GM12878 (cell line): ENCODE measurements around the gene PCDHA1. TPM values are rescaled to one million over a fixed set of nuclear protein-coding genes. Genes with fewer than 3 reads are reported as not detected.

Experiments used
- ATAC-seq: fragments of 200-7000 bp; cut with Tn5 transposase; 3 replicates; pipeline ENCODE4 v1.9.1; 2020; ENCODE audit warnings: mild to moderate bottlenecking, moderate library complexity
- BruUV-seq: library from RNA; stranded (reverse); fragments of 400-500 nt; replicated peaks from 2 replicates; lab custom pipeline; 2021; lab: Mats Ljungman, UMichigan
- CTCF ChIA-PET: fragments of 300-600 bp; sonication (Branson Sonifier 250); formaldehyde crosslinking; extraction: SDS; loops from one replicate; lab custom pipeline; 2021; ENCODE audit warnings: inconsistent platforms; lab: Yijun Ruan, JAX
- POLR2A ChIA-PET: fragments of 350-600 bp; formaldehyde crosslinking; extraction: SDS; loops from one replicate; lab custom pipeline; 2021; ENCODE audit warnings: inconsistent platforms; lab: Charles Lee
- RAD21 ChIA-PET: fragments of 300-600 bp; sonication (Branson Sonifier 250); formaldehyde crosslinking; loops from one replicate; lab custom pipeline; 2023; ENCODE audit warnings: antibody characterized with exemption; ENCODE audit not compliant: unreplicated experiment; lab: Charles Lee
- SMC1A ChIA-PET: fragments of 300-600 bp; sonication (Branson Sonifier 250); formaldehyde crosslinking; loops from one replicate; lab custom pipeline; 2023; ENCODE audit not compliant: unreplicated experiment, uncharacterized antibody; lab: Charles Lee
- DNase-seq: peaks from one replicate; pipeline ENCODE4 v3.0.0-alpha.2; 2011; ENCODE audit warnings: low read depth, low spot score
- FAIRE-seq: peaks from 3 replicates; lab custom pipeline; 2011; peaks lifted over from hg19 to GRCh38; lab: Jason Lieb, UNC
- H2AFZ ChIP-seq: 2 replicates; pipeline ENCODE4 v1.6.0; 2011; ENCODE audit warnings: low read depth, low read length, control low read depth; ENCODE audit not compliant: control insufficient read depth
- H3K27ac ChIP-seq: 2 replicates; pipeline ENCODE4 v1.5.1; 2011; ENCODE audit warnings: control low read depth; ENCODE audit not compliant: control insufficient read depth, insufficient read depth
- H3K27me3 ChIP-seq, 2 experiments: replicated peaks in 1 of 2; 2 replicates each; pipeline versions ENCODE4 v1.6.0 to v1.6.1; 2011; ENCODE audit warnings: low read length in 1 of 2; ENCODE audit not compliant: control insufficient read depth in 2 of 2, insufficient read depth in 2 of 2
- H3K36me3 ChIP-seq, 2 experiments: 2 replicates each; pipeline ENCODE4 v1.5.1; 2011; ENCODE audit warnings: low read length in 1 of 2; ENCODE audit not compliant: control insufficient read depth in 2 of 2, insufficient read depth in 2 of 2
- H3K4me1 ChIP-seq: 2 replicates; pipeline ENCODE4 v1.6.1; 2011; ENCODE audit warnings: mild to moderate bottlenecking, low read length, moderate library complexity, mixed read lengths; ENCODE audit not compliant: control insufficient read depth, insufficient read depth
- H3K4me2 ChIP-seq: 2 replicates; pipeline ENCODE4 v1.6.0; 2011; ENCODE audit warnings: control low read depth; ENCODE audit not compliant: control insufficient read depth, insufficient read depth
- H3K4me3 ChIP-seq: fragments of 200-600 bp; sonication (generic); 2 replicates; pipeline ENCODE4 v1.5.1; 2016
- H3K79me2 ChIP-seq: 2 replicates; pipeline ENCODE4 v1.6.0; 2011; ENCODE audit warnings: low read length; ENCODE audit not compliant: control insufficient read depth, insufficient read depth
- H3K9ac ChIP-seq: 2 replicates; pipeline ENCODE4 v1.8.0; 2011; ENCODE audit warnings: low read length, control low read depth, mixed read lengths; ENCODE audit not compliant: control insufficient read depth, insufficient read depth
- H3K9me3 ChIP-seq: replicated peaks from 3 replicates; pipeline ENCODE4 v1.5.1; 2011; ENCODE audit warnings: mild to moderate bottlenecking, low read length; ENCODE audit not compliant: control insufficient read depth, insufficient read depth
- H4K20me1 ChIP-seq: 2 replicates; pipeline ENCODE4 v1.6.0; 2011; ENCODE audit not compliant: control insufficient read depth, insufficient read depth
- BCL11A ChIP-seq: IDR thresholded peaks from 2 replicates; pipeline ENCODE4 v1.6.1; 2011; ENCODE audit warnings: low read depth, low read length
- BRCA1 ChIP-seq: IDR thresholded peaks from 2 replicates; pipeline ENCODE4 v1.6.1; 2011; ENCODE audit warnings: low read depth, low read length, improper control_type of control experiment
- CBX5 ChIP-seq: sonication (generic); IDR thresholded peaks from 2 replicates; pipeline ENCODE4 v1.6.1; 2016; ENCODE audit warnings: low read depth, moderate library complexity, mild to moderate bottlenecking, inconsistent platforms
- EED ChIP-seq: sonication (generic); IDR thresholded peaks from 2 replicates; pipeline ENCODE4 v1.6.1; 2016; ENCODE audit warnings: antibody characterized with exemption, low read depth
- JUND ChIP-seq: IDR thresholded peaks from 2 replicates; pipeline ENCODE4 v1.6.1; 2012; ENCODE audit warnings: low read depth, mild to moderate bottlenecking, low read length, improper control_type of control experiment, moderate library complexity
- MEF2A ChIP-seq: IDR thresholded peaks from 2 replicates; pipeline ENCODE4 v1.6.1; 2011; ENCODE audit warnings: low read depth, mild to moderate bottlenecking, low read length, moderate library complexity; ENCODE audit not compliant: insufficient read depth
- RAD51 ChIP-seq: fragments of 450-650 bp; IDR thresholded peaks from 2 replicates; pipeline ENCODE4 v1.6.1; 2016; ENCODE audit warnings: moderate library complexity, mild to moderate bottlenecking, inconsistent platforms
- SKIL ChIP-seq: fragments of 450-650 bp; IDR thresholded peaks from 2 replicates; pipeline ENCODE4 v1.6.1; 2017; ENCODE audit warnings: mild to moderate bottlenecking, low read depth, inconsistent platforms; ENCODE audit not compliant: poor library complexity, severe bottlenecking
- SP1 ChIP-seq: IDR thresholded peaks from one replicate; pipeline ENCODE4 v1.6.1; 2011; ENCODE audit warnings: low read depth, low read length
- ZNF384 ChIP-seq: IDR thresholded peaks from 2 replicates; pipeline ENCODE4 v1.6.1; 2012; ENCODE audit warnings: low read depth, mild to moderate bottlenecking, low read length, improper control_type of control experiment, borderline replicate concordance
- WGBS: methylation state at CpG from one replicate; pipeline ENCODE4 v1.1.6; 2016; ENCODE audit warnings: low lambda C conversion rate; ENCODE audit not compliant: insufficient replicate concordance, insufficient coverage; ENCODE audit errors: missing lambda C conversion rate; 5-methylcytosine and 5-hydroxymethylcytosine counted together
- in situ Hi-C: fragments of 300-500 bp; cut with MboI; formaldehyde crosslinking; loops from 9 replicates; pipeline ENCODE4 v1.14.3; 2018; ENCODE audit warnings: mixed read lengths
- intact Hi-C: fragments of 100-400 bp; cut with micrococcal nuclease; formaldehyde crosslinking; loops from one replicate; pipeline ENCODE4 v1.14.2; 2022; ENCODE audit not compliant: unreplicated experiment
- polyA plus RNA-seq, 11 experiments: library from polyadenylated mRNA; depleted of rRNA in 4 of 11; unstranded in 6 of 11; stranded (reverse) in 5 of 11; fragments of >200 nt; fragmentation: Nextera tagmentation in 4 of 11; fragmentation: Illumina TruSeq in 1 of 11; extraction: Ambion mirVana in 4 of 11; extraction: Trizol in 1 of 11; gene quantifications; 1 replicate in 1 of 11; 2 replicates in 10 of 11; pipeline versions ENCODE4 v1.2.1 to v1.2.3, GENCODE V29; 2011 to 2016; ENCODE audit warnings: inconsistent platforms in 2 of 11, missing spikeins in 2 of 11, low read depth in 1 of 11
- total RNA-seq, 4 experiments: library from RNA; depleted of rRNA in 3 of 4; stranded (reverse); fragments of >200 nt in 3 of 4; fragmentation: Illumina TruSeq in 1 of 4; extraction: Trizol in 1 of 4; gene quantifications; 2 replicates each; pipeline versions ENCODE4 v1.2.1 to v1.2.3, GENCODE V29; 2013 to 2021
- TF ChIP-seq, protein P1 (sequence below): fragments of 450-650 bp; IDR thresholded peaks from 2 replicates; pipeline ENCODE4 v1.6.1; 2018; ENCODE audit warnings: mild to moderate bottlenecking, low read depth, moderate library complexity; ENCODE audit not compliant: partially characterized antibody

Gene PCDHA1
- total and polyA plus RNA-seq, 10 of the 15 experiments (the other 5 are each of a cell fraction or from before 2014, with no cell fraction given), result 0.03 TPM; not detected in 9

- TF ChIP-seq RAD51, result no peak
- no peak for TF ChIP-seq BRCA1
- no peak for TF ChIP-seq ZNF384
- no peak for TF ChIP-seq BCL11A
- no peak for TF ChIP-seq SP1
- TF ChIP-seq MEF2A, result no peak
- TF ChIP-seq JUND, result no peak
- TF ChIP-seq, protein P1, sequence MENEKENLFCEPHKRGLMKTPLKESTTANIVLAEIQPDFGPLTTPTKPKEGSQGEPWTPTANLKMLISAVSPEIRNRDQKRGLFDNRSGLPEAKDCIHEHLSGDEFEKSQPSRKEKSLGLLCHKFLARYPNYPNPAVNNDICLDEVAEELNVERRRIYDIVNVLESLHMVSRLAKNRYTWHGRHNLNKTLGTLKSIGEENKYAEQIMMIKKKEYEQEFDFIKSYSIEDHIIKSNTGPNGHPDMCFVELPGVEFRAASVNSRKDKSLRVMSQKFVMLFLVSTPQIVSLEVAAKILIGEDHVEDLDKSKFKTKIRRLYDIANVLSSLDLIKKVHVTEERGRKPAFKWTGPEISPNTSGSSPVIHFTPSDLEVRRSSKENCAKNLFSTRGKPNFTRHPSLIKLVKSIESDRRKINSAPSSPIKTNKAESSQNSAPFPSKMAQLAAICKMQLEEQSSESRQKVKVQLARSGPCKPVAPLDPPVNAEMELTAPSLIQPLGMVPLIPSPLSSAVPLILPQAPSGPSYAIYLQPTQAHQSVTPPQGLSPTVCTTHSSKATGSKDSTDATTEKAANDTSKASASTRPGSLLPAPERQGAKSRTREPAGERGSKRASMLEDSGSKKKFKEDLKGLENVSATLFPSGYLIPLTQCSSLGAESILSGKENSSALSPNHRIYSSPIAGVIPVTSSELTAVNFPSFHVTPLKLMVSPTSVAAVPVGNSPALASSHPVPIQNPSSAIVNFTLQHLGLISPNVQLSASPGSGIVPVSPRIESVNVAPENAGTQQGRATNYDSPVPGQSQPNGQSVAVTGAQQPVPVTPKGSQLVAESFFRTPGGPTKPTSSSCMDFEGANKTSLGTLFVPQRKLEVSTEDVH, result no peak
These were observed 96.1 kb downstream of the PCDHA1 start, which contains the start of gene PCDHA13 (continued) for GRCh38 chr5:140881889-140882590.

GRCh38 chr5:140882591-140882899, 96.6 kb downstream of the PCDHA1 start:
- Histone ChIP-seq H2AFZ (no peak overlapping the region), H4K20me1 (no peaks in the 10 kb centered on the region)

More at GRCh38 chr5:140882591-140882899, 96.6 kb downstream of the PCDHA1 start:
- 63% methylated on average over 12 of the region's 12 CpGs for WGBS
- TF ChIP-seq CBX5 (no peak), SKIL (no peak), EED (no peak)
- Histone ChIP-seq H3K4me3 (no peak overlapping the region), H3K36me3 (no peaks in the 10 kb centered on the region), H3K9me3 (peaks cover 2% of the 10 kb centered on the region; the same call in 1 of the 3 replicates), H3K4me1 (no peaks in the 10 kb centered on the region), H3K27me3 (no peaks in the 10 kb centered on the region), H3K79me2 (no peaks in the 10 kb centered on the region), H3K4me2 (no peak overlapping the region), H3K9ac (no peak overlapping the region), H3K27ac (no peak overlapping the region)
- no TSS peak for BruUV-seq
- FAIRE-seq, result no peak
- in situ Hi-C loops (no loop called here), intact Hi-C loops (no loop called here)
- SMC1A ChIA-PET, result no interaction called here
- CTCF ChIA-PET, result no interaction called here
- RAD21 ChIA-PET, result no interaction called here
- POLR2A ChIA-PET, result no interaction called here
- DNase-seq, result no peak
- ATAC-seq, result no peak
